ENCODE results near the gene LCLAT1. TPM values are rescaled to one million over a fixed set of nuclear protein-coding genes. Genes with fewer than 3 reads are reported as not detected.
A peak's percentile ranks its signal among the peaks of the same experiment; 100 is the strongest.
"Not testable (repeated sequence)": the region's sequence is repeated elsewhere in the genome, so short reads cannot be mapped to it uniquely, and the experiment has no call there.

The LCLAT1 gene
- total RNA-seq, 1 donor from 2014 or later: 25.4 TPM

DNA sequence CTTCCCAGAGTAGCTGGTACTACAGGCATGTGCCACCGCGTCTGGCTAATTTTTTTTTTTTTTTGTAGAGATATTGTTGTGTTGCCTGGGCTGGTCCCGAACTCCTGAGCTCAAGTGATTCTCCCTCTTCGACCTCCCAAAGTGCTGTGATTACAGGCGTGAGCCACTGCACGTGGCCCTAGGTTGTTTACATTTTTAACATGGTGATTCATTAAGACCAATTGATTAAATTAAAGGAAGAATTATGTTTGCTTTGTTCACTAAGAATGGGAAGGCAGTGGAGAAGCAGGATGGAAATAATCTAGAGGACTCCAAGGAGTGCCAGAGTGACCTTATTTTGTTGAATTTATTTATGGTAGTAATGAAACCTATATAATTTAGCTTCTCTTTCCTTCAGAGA is 7.5 kb downstream of the LCLAT1 start:
- DNase-seq (ENCODE audit: low read depth): no peak

- DNase-seq (ENCODE audit: low read depth): no peak
Observed at GRCh38 chr2:30455114-30455738, 8.2 kb downstream of the LCLAT1 start.

DNA sequence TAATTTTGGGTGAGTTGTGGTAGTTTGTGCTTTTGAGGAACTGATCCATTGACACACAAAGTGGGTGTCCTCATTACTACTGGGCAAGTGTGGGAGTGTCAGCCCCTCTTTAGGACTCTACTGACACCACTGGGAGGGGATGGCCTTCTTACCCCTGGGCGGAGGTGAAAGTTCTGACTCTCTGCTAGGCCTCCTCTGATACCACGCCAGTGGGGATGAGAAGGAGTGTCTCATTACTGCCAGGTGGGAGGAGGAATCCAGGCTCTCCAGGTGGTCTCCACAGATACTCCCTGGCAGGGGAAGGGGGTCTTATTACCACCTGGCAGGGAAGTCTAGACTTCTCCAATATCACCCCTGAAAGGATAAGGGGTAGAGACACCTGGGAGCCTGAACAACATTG is 9.1 kb downstream of the LCLAT1 start:
- no peak for DNase-seq (ENCODE audit: low read depth)

- no peak for DNase-seq (ENCODE audit: low read depth)
Observed at GRCh38 chr2:30456579-30456978, 9.5 kb downstream of the LCLAT1 start.

- no peak for DNase-seq (ENCODE audit: low read depth)
Observed at GRCh38 chr2:30457296-30457695, 10.2 kb downstream of the LCLAT1 start.

GRCh38 chr2:30459140-30459539 is 12.1 kb downstream of the LCLAT1 start:
- DNase-seq (ENCODE audit: low read depth): no peak

GRCh38 chr2:30462131-30462857 is 15.2 kb downstream of the LCLAT1 start:
- no peak for DNase-seq (ENCODE audit: low read depth)

- DNase-seq (ENCODE audit: low read depth): no peak
Observed at GRCh38 chr2:30463535-30463934, 16.5 kb downstream of the LCLAT1 start.

DNA sequence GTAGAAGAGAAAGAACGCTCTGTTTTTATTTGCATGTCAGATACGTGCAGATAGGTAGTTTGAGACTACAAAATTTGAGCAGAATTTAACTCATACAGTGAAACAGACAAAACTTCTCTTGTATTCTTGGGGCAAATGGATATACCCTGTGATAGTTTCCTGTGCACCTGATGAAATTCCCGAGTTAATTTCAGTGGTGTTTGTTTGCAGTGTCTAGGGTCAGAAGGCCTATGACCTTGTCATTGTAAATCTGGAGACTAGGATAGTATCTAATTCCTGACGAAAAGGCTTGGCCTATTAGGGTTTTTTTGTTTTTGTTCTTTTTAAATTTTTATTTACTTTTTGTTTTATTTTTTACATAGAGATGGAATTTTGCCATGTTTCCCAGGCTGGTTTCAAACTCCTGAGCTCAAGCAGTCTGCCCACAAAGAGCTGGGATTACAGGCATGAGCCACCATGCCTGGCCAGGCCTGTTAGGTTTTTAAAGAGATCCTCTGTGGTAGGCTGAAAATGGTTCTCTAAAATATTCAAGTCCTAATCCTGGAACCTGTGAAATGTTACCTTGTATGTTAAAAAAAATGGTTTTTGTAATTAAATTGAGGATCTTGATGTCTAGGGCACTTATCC is 17.6 kb downstream of the LCLAT1 start:
- DNase-seq (ENCODE audit: low read depth): no peak

DNA sequence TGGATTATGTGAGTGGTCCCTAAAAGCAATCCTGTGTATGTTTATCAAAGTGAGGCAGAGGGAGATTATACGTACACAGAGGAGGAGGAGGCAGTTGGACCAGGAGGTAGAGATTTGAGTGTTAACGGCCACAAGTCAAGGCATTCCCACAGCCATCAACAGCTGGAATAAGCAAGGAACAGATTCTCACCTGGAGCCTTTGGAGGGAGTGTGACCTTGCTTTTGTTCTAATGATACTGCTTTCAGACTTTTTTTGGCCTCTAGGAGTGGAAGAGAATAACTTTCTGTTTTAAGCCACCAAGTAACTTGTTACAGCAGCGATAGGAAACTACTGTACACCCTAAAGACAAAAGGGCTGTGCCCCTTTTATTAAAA is 18.1 kb downstream of the LCLAT1 start:
- DNase-seq (ENCODE audit: low read depth): no peak

DNA sequence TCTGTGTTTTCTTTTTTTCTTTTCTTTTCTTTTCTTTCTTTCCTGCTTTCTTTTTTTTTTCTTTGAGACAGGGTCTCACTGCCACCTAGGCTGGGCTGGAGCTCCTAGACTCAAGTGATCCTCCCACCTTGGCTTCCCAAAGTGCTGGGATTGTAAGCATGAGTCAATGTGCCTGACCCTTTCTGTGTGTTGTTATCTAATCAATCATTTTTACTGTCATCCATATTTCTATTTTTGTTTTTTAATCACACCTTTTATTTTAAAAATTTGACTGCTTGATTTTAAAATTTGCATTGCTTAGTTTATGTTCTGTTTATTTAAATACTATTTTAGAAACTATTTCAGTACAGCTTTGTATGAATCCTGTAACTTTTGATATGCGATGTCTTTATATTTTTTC is 19.2 kb downstream of the LCLAT1 start:
- DNase-seq (ENCODE audit: low read depth): no peak

DNA sequence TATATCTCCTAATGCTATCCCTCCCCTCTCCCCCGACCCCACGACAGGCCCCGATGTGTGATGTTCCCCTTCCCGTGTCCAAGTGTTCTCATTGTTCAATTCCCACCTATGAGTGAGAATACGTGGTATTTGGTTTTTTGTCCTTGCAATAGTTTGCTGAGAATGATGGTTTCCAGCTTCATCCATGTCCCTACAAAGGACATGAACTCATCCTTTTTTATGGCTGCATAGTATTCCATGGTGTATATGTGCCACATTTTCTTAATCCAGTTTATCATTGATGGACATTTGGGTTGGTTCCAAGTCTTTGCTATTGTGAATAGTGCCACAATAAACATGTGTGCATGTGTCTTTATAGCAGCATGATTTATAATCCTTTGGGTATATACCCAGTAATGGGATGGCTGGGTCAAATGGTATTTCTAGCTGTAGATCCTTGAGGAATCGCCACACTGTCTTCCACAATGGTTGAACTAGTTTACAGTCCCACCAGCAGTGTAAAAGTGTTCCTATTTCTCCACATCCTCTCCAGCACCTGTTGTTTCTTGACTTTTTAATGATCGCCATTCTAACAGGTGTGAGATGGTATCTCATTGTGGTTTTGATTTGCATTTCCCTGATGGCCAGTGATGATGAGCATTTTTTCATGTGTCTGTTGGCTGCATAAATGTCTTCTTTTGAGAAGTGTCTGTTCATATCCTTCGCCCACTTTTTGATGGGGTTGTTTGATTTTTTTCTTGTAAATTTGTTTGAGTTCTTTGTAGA is 20.2 kb downstream of the LCLAT1 start:
- DNase-seq (ENCODE audit: low read depth): not testable (repeated sequence)

GRCh38 chr2:30470426-30470825 is 23.4 kb downstream of the LCLAT1 start:
- no peak for DNase-seq (ENCODE audit: low read depth)

- DNase-seq (ENCODE audit: low read depth): no peak
Observed at GRCh38 chr2:30472326-30472725, 25.3 kb downstream of the LCLAT1 start.

- no peak for DNase-seq (ENCODE audit: low read depth)
Observed at GRCh38 chr2:30475542-30475941, 28.5 kb downstream of the LCLAT1 start.

DNA sequence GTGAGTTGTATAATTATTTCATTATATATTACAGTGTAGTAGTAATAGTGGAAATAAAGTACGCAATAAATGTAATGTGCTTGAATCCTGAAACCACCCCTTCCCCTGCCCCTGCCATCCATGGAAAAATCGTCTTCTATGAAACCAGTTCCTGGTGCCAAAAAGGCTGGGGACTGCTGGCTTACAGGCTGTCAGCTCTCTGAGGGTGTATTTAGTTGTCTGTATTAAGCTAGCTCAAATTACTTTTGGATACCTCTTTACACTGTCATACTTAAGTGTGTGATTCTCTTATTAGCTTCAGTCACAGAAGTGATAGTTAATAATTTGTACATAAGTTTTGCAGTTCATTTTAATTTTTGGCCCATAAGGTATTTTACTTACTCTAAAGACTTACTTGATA is 29.6 kb downstream of the LCLAT1 start:
- DNase-seq (ENCODE audit: low read depth): no peak

DNA sequence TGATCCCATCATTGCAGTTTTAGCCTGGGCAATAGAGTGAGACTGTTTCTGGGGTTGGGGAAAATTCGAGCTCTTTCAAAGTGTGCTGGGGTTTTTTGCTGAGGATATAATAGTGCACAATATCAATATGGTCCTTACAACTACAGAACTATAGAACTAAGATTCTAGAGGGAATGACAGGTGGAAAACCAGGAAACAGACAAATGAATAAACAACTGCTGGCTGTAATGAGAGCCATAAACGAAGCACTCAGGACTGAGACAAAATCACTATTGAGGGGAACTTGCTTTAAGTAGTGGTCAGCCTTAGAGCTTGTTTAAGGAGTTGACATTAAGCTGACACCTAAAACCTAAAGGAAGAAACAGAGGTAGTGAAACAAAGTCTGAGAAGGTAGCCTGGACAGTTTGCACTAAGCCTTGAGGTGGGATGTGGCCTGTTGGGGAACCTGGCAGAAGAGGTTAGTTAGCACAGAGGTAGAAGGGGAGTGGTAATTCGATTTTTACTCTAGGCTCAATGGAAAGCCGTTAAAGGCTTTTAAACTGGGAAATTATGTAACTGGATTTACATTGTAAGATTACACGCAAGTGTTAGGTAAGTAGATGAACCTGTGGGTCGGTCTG is 33.8 kb downstream of the LCLAT1 start:
- DNase-seq (ENCODE audit: low read depth): no peak

DNA sequence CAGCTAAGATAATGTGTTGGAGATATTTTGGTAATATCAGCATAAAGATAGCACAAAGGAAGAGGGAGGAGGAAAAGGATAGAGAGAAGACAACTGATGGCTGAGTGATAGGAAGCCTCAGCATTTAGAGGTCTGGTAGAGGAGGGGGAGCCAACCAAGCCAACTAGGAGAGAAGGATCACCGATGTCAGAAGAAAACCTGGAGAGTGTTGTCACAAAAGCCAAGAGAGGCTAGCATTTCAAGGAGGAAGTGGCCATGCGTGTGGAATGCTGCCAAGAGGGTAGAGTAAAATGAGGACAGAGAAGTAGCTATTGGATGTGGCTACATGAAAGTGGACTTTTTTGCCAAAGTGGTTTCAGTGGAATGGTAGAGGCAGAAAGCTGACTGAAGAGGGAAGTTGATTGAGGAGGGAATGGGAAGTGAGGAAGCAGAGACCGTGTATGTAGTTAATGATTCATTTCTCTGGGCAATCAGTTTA is 34.3 kb downstream of the LCLAT1 start:
- peak; percentile 18 for DNase-seq (ENCODE audit: low read depth)

GRCh38 chr2:30482011-30482410 is 35.0 kb downstream of the LCLAT1 start:
- no peak for DNase-seq (ENCODE audit: low read depth)

GRCh38 chr2:30484145-30484544 is 37.1 kb downstream of the LCLAT1 start:
- no peak for DNase-seq (ENCODE audit: low read depth)

DNA sequence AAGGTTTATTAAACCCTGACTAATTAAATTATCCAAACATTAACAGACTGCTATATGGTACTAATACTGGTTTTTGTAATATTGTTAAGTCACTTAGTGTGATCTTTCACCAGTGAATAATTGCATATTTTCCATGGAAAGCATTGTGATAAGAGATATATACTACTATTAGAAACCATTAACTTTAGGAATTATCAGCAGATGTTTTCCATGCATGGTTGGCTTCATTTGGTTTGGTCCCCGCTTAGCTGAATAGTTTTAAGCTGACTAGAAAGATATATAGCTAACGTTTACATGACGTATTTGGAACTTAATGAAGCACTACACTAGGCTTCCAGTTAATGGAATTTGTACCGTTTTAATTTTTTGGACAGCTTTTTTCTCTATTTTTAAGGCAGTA is 37.9 kb downstream of the LCLAT1 start:
- DNase-seq (ENCODE audit: low read depth): peak; percentile 32

DNA sequence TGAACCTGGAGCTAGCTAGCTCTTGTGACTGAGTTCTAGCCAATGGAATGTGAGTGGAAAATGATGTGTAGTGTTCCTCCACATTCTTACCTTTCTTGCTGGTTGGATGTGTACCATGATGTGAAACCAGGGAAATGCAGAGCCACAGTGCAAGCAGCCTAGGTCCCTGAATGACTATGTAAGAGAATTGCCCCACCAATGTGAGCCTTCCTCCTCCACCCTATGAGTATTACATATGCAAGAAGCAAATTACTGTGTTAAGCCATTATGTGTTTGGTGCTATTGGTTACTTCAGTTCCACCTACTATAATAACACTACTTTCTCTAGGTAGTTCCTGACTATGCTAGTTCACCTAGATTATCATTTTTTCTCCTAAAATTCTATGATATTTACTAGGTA is 39.6 kb downstream of the LCLAT1 start:
- no peak for DNase-seq (ENCODE audit: low read depth)

Measured in renal cortical epithelial cell (primary cell).